Liver (tissue), 9 donors: ENCODE data around the gene SPECC1L. TPM values are rescaled to one million over a fixed set of nuclear protein-coding genes. Genes with fewer than 3 reads are reported as not detected.

Experiments used
- DNase-seq: peaks from one replicate; pipeline ENCODE4 v3.0.0-alpha.2; 2017; ENCODE audit warnings: low spot score
- H3K27ac ChIP-seq, 2 donors: one replicate each; pipeline ENCODE4 v1.7.0; 2013; ENCODE audit warnings: inconsistent platforms in 2 of 2, low read length in 2 of 2, control low read depth in 1 of 2, low read depth in 1 of 2, mild to moderate bottlenecking in 1 of 2
- H3K27me3 ChIP-seq, 4 donors: one replicate each; pipeline versions ENCODE4 v1.6.1 to v1.7.0; 2013; ENCODE audit warnings: low read length in 3 of 4, inconsistent platforms in 1 of 4, mild to moderate bottlenecking in 1 of 4, moderate library complexity in 1 of 4; ENCODE audit not compliant: control insufficient read depth in 4 of 4, insufficient read depth in 4 of 4
- H3K36me3 ChIP-seq, 4 donors: one replicate each; pipeline versions ENCODE4 v1.6.1 to v1.7.0; 2013; ENCODE audit warnings: low read length in 3 of 4, mild to moderate bottlenecking in 3 of 4, low read depth in 1 of 4, moderate library complexity in 1 of 4; ENCODE audit not compliant: control insufficient read depth in 4 of 4, insufficient read depth in 3 of 4
- H3K4me1 ChIP-seq, 4 donors: one replicate each; pipeline versions ENCODE4 v1.6.1 to v1.7.0; 2013; ENCODE audit warnings: low read length in 3 of 4, mild to moderate bottlenecking in 3 of 4, moderate library complexity in 1 of 4; ENCODE audit not compliant: control insufficient read depth in 4 of 4, insufficient read depth in 4 of 4
- H3K4me3 ChIP-seq, 3 donors: one replicate each; pipeline versions ENCODE4 v1.6.1 to v1.7.0; 2013; ENCODE audit warnings: low read length in 3 of 3, control low read depth in 1 of 3, low read depth in 1 of 3, mild to moderate bottlenecking in 1 of 3
- H3K9ac ChIP-seq, 2 donors: one replicate each; pipeline ENCODE4 v1.7.0; 2013; ENCODE audit warnings: low read length in 2 of 2, mild to moderate bottlenecking in 2 of 2, moderate library complexity in 2 of 2, control low read depth in 1 of 2, low read depth in 1 of 2
- H3K9me3 ChIP-seq, 4 donors: one replicate each; pipeline versions ENCODE4 v1.6.1 to v1.7.0; 2013; ENCODE audit warnings: low read length in 3 of 4; ENCODE audit not compliant: control insufficient read depth in 4 of 4
- ATF3 ChIP-seq: IDR thresholded peaks from 2 replicates; pipeline ENCODE4 v1.6.1; 2016; ENCODE audit warnings: antibody characterized with exemption
- CTCF ChIP-seq: fragments of 150-350 bp; IDR thresholded peaks from 2 replicates; pipeline ENCODE4 v1.5.1; 2017; ENCODE audit warnings: improper control_type of control experiment, low read depth, low read length; ENCODE audit not compliant: missing input control
- EGR1 ChIP-seq, 2 donors: IDR thresholded peaks; 2 replicates each; pipeline ENCODE4 v1.6.1; 2016 to 2018; ENCODE audit warnings: antibody characterized with exemption in 2 of 2, low read depth in 2 of 2
- FOXA1 ChIP-seq: IDR thresholded peaks from 2 replicates; pipeline ENCODE4 v1.6.1; 2016; ENCODE audit warnings: antibody characterized with exemption
- FOXA2 ChIP-seq: IDR thresholded peaks from 2 replicates; pipeline ENCODE4 v1.6.1; 2016; ENCODE audit warnings: antibody characterized with exemption
- HNF4A ChIP-seq, 2 donors: conservative IDR thresholded peaks; 2 replicates each; pipeline ENCODE4 v1.6.1; 2016; ENCODE audit warnings: antibody characterized with exemption in 2 of 2, mild to moderate bottlenecking in 2 of 2
- MAX ChIP-seq: IDR thresholded peaks from 2 replicates; pipeline ENCODE4 v1.6.1; 2016; ENCODE audit warnings: antibody characterized with exemption
- NR2F2 ChIP-seq: IDR thresholded peaks from 2 replicates; pipeline ENCODE4 v1.6.1; 2016; ENCODE audit warnings: antibody characterized with exemption
- RAD21 ChIP-seq, 2 donors: IDR thresholded peaks; 2 replicates each; pipeline ENCODE4 v1.6.1; 2016; ENCODE audit warnings: antibody characterized with exemption in 2 of 2, mild to moderate bottlenecking in 2 of 2
- REST ChIP-seq: IDR thresholded peaks from 2 replicates; pipeline ENCODE4 v1.6.1; 2016; ENCODE audit warnings: antibody characterized with exemption, mild to moderate bottlenecking
- RXRA ChIP-seq, 2 donors: IDR thresholded peaks; 2 replicates each; pipeline ENCODE4 v1.6.1; 2017 to 2018; ENCODE audit warnings: antibody characterized with exemption in 2 of 2, mild to moderate bottlenecking in 1 of 2
- TAF1 ChIP-seq: conservative IDR thresholded peaks from 2 replicates; pipeline ENCODE4 v1.6.1; 2016; ENCODE audit warnings: antibody characterized with exemption, mild to moderate bottlenecking
- WGBS: extraction: QIAGEN DNeasy Blood & Tissue Kit; methylation state at CpG from one replicate; pipeline ENCODE4 v1.1.7; 2013; 5-methylcytosine and 5-hydroxymethylcytosine counted together
- polyA plus RNA-seq, 2 donors: library from polyadenylated mRNA; stranded (reverse) in 1 of 2; unstranded in 1 of 2; fragments of 200-250 nt in 1 of 2; fragments of >200 nt in 1 of 2; fragmentation: Nextera tagmentation in 1 of 2; extraction: Ambion mirVana in 1 of 2; gene quantifications; one replicate each; pipeline versions ENCODE4 v1.2.1 to v1.2.3, GENCODE V29; 2013 to 2015
- total RNA-seq, 2 donors: library from RNA; depleted of rRNA; stranded (reverse); fragments of >200 nt; gene quantifications; one replicate each; pipeline ENCODE4 v1.2.3, GENCODE V29; 2014
- donor health status: healthy.
- donor health status: healthy.
- donor health status: healthy.
- donor health status: healthy.
- donor health status: healthy.

The SPECC1L gene
- total and polyA plus RNA-seq, 4 donors = 5.4 to 22.3 (median 12.3) TPM

- no peak for DNase-seq
- H3K36me3 ChIP-seq = peaks cover 0 to 12% (median 7%) of the 10 kb centered on the region in 4 donors
- TF ChIP-seq ATF3 (no peak), EGR1 (IDR thresholded peaks at IDR 0.05; ENCODE audit: low read depth in 2 of 2) (no peak), RAD21 (IDR thresholded peaks at IDR 0.05) (no peak), HNF4A (conservative IDR thresholded peaks at IDR 0.05) (no peak), NR2F2 (no peak), REST (no peak), FOXA1 (no peak), TAF1 (no peak), RXRA (IDR thresholded peaks at IDR 0.05) (no peak), CTCF (no peak), FOXA2 (no peak), MAX (no peak)
- no peak overlapping the region for H3K9ac ChIP-seq
- 92% methylated on average over 3 of the region's 3 CpGs for WGBS
- no peak overlapping the region for H3K4me3 ChIP-seq
- no peaks in the 10 kb centered on the region for H3K27me3 ChIP-seq
- H3K4me1 ChIP-seq = peaks cover 0 to 18% (median 6%) of the 10 kb centered on the region in 4 donors
- no peaks in the 10 kb centered on the region for H3K9me3 ChIP-seq
- no peak overlapping the region for H3K27ac ChIP-seq
These were observed 187.3 kb downstream of the SPECC1L start for GRCh38 chr22:24457894-24458420.

- 86% methylated on average over 1 of the region's 1 CpG for WGBS
- Histone ChIP-seq H3K27ac (peak overlapping the region in 1 of 2 donors; percentile 40), H3K9ac (no peak overlapping the region), H3K27me3 (no peaks in the 10 kb centered on the region), H3K9me3 (no peaks in the 10 kb centered on the region), H3K36me3 (peaks cover 0 to 12% (median 7%) of the 10 kb centered on the region in 4 donors), H3K4me3 (no peak overlapping the region), H3K4me1 (peaks cover 0 to 21% (median 7%) of the 10 kb centered on the region in 4 donors)
- TF ChIP-seq ATF3 (no peak), NR2F2 (peak; percentile 22)
- no peak for DNase-seq
These were observed 189.3 kb downstream of the SPECC1L start for GRCh38 chr22:24459911-24460310.
